HepG2 (cell line): Measurements from ENCODE around the gene NFS1. TPM values are rescaled to one million over a fixed set of nuclear protein-coding genes. Genes with fewer than 3 reads are reported as not detected.

Experiments used
- GPBP1L1 ChIP-seq: sonication (generic); formaldehyde crosslinking; IDR thresholded peaks from 2 replicates; pipeline ENCODE4 v1.5.0; 2020; ENCODE audit warnings: mild to moderate bottlenecking, missing genetic modification reagents
- KIAA2018 ChIP-seq: sonication (generic); formaldehyde crosslinking; IDR thresholded peaks from 2 replicates; pipeline ENCODE4 v1.5.0; 2020; ENCODE audit warnings: mild to moderate bottlenecking, missing genetic modification reagents, borderline replicate concordance
- NFYB ChIP-seq: sonication (generic); formaldehyde crosslinking; IDR thresholded peaks from 2 replicates; pipeline ENCODE4 v1.4.0; 2020; ENCODE audit warnings: missing genetic modification reagents
- SMYD3 ChIP-seq: sonication (generic); formaldehyde crosslinking; IDR thresholded peaks from 2 replicates; pipeline ENCODE4 v1.8.1; 2023; ENCODE audit warnings: mild to moderate bottlenecking, missing genetic modification reagents
- TARDBP ChIP-seq: sonication (generic); formaldehyde crosslinking; IDR thresholded peaks from 2 replicates; pipeline ENCODE4 v1.8.0; 2022; ENCODE audit warnings: mild to moderate bottlenecking, missing genetic modification reagents
- TRIM24 ChIP-seq: sonication (generic); formaldehyde crosslinking; IDR thresholded peaks from 2 replicates; pipeline ENCODE4 v1.8.0; 2022; ENCODE audit warnings: mild to moderate bottlenecking, missing genetic modification reagents
- ZEB1 ChIP-seq: IDR thresholded peaks from 2 replicates; pipeline ENCODE4 v1.6.1; 2012; ENCODE audit warnings: mild to moderate bottlenecking, low read depth, inconsistent platforms; ENCODE audit not compliant: insufficient replicate concordance
- ZKSCAN1 ChIP-seq: fragments of 150-350 bp; IDR thresholded peaks from 2 replicates; pipeline ENCODE4 v1.6.1; 2014; ENCODE audit warnings: low read length
- ZMYM2 ChIP-seq: sonication (generic); formaldehyde crosslinking; IDR thresholded peaks from 2 replicates; pipeline ENCODE4 v1.8.0; 2022; ENCODE audit warnings: mild to moderate bottlenecking, missing genetic modification reagents
- ZNF180 ChIP-seq: sonication (generic); formaldehyde crosslinking; IDR thresholded peaks from 2 replicates; pipeline ENCODE4 v1.4.0; 2020; ENCODE audit warnings: low read depth, missing genetic modification reagents, borderline replicate concordance
- ZNF570 ChIP-seq: sonication (generic); formaldehyde crosslinking; IDR thresholded peaks from 2 replicates; pipeline ENCODE4 v1.4.0; 2020; ENCODE audit warnings: mild to moderate bottlenecking, missing genetic modification reagents, borderline replicate concordance
- ZNF572 ChIP-seq: sonication (generic); formaldehyde crosslinking; IDR thresholded peaks from 2 replicates; pipeline ENCODE4 v1.5.1; 2020; ENCODE audit warnings: mild to moderate bottlenecking, missing genetic modification reagents
- ZNF660 ChIP-seq: sonication (generic); formaldehyde crosslinking; IDR thresholded peaks from 2 replicates; pipeline ENCODE4 v1.5.1; 2020; ENCODE audit warnings: mild to moderate bottlenecking, low read depth, missing genetic modification reagents, borderline replicate concordance
- ZNF749 ChIP-seq: sonication (generic); formaldehyde crosslinking; IDR thresholded peaks from 2 replicates; pipeline ENCODE4 v1.8.0; 2022; ENCODE audit warnings: mild to moderate bottlenecking, missing genetic modification reagents, moderate library complexity, borderline replicate concordance
- polyA plus RNA-seq, 8 experiments: library from polyadenylated mRNA; depleted of rRNA in 3 of 8; stranded (reverse) in 7 of 8; unstranded in 1 of 8; fragments of >200 nt; fragmentation: Illumina TruSeq in 4 of 8; extraction: Trizol in 4 of 8; gene quantifications; 2 replicates each; pipeline versions ENCODE4 v1.2.1 to v1.2.3, GENCODE V29; 2011 to 2016; ENCODE audit warnings: low read depth in 4 of 8, missing spikeins in 1 of 8, mixed read lengths in 1 of 8; ENCODE audit not compliant: insufficient read depth in 1 of 8
- total RNA-seq, 5 experiments: library from RNA; depleted of rRNA; stranded (reverse); fragments of >200 nt; fragmentation: Illumina TruSeq; extraction: Trizol; gene quantifications; 2 replicates each; pipeline ENCODE4 v1.2.3, GENCODE V29; 2016; ENCODE audit warnings: low read depth in 1 of 5
- TF ChIP-seq, protein P1 (sequence below): sonication (generic); formaldehyde crosslinking; IDR thresholded peaks from 2 replicates; pipeline ENCODE4 v1.9.0; 2021; ENCODE audit warnings: missing genetic modification reagents, borderline replicate concordance
- TF ChIP-seq, protein P2 (sequence below): sonication (generic); formaldehyde crosslinking; IDR thresholded peaks from 2 replicates; pipeline ENCODE4 v1.4.0; 2020; ENCODE audit warnings: missing genetic modification reagents

NFS1 gene
- total and polyA plus RNA-seq, 2 of the 13 experiments (the other 11 are each of a cell fraction or from before 2014, with no cell fraction given): 65.9 to 88.1 TPM

GRCh38 chr20:35695245-35695749, 3.9 kb downstream of the NFS1 start (continued):
- TF ChIP-seq, protein P1, sequence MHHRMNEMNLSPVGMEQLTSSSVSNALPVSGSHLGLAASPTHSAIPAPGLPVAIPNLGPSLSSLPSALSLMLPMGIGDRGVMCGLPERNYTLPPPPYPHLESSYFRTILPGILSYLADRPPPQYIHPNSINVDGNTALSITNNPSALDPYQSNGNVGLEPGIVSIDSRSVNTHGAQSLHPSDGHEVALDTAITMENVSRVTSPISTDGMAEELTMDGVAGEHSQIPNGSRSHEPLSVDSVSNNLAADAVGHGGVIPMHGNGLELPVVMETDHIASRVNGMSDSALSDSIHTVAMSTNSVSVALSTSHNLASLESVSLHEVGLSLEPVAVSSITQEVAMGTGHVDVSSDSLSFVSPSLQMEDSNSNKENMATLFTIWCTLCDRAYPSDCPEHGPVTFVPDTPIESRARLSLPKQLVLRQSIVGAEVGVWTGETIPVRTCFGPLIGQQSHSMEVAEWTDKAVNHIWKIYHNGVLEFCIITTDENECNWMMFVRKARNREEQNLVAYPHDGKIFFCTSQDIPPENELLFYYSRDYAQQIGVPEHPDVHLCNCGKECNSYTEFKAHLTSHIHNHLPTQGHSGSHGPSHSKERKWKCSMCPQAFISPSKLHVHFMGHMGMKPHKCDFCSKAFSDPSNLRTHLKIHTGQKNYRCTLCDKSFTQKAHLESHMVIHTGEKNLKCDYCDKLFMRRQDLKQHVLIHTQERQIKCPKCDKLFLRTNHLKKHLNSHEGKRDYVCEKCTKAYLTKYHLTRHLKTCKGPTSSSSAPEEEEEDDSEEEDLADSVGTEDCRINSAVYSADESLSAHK: no peak
- TF ChIP-seq TARDBP (CRISPR knock-in tag): no peak; the same call in 1 of the 2 replicates
- 0 out of 2 replicates have a peak, but pooled peaks have one; percentile 37 for TF ChIP-seq ZKSCAN1
- TF ChIP-seq SMYD3 (CRISPR knock-in tag): no peak
- no peak for TF ChIP-seq ZNF570 (CRISPR knock-in tag)
- TF ChIP-seq NFYB (CRISPR knock-in tag): no peak
- TF ChIP-seq ZNF572 (CRISPR knock-in tag): no peak
- no peak for TF ChIP-seq GPBP1L1 (CRISPR knock-in tag)
- TF ChIP-seq TRIM24: 0 out of 2 replicates have a peak, but pooled peaks have one; percentile 58
- TF ChIP-seq ZEB1: no peak
- no peak for TF ChIP-seq ZNF180 (CRISPR knock-in tag)
- TF ChIP-seq ZMYM2 (CRISPR knock-in tag): peak; percentile 84
- TF ChIP-seq KIAA2018: no peak
- no peak for TF ChIP-seq ZNF749 (CRISPR knock-in tag)
- TF ChIP-seq, protein P2, sequence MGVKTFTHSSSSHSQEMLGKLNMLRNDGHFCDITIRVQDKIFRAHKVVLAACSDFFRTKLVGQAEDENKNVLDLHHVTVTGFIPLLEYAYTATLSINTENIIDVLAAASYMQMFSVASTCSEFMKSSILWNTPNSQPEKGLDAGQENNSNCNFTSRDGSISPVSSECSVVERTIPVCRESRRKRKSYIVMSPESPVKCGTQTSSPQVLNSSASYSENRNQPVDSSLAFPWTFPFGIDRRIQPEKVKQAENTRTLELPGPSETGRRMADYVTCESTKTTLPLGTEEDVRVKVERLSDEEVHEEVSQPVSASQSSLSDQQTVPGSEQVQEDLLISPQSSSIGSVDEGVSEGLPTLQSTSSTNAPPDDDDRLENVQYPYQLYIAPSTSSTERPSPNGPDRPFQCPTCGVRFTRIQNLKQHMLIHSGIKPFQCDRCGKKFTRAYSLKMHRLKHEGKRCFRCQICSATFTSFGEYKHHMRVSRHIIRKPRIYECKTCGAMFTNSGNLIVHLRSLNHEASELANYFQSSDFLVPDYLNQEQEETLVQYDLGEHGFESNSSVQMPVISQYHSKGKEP (CRISPR knock-in tag): no peak
- no peak for TF ChIP-seq ZNF660 (CRISPR knock-in tag)
